WTC11 (cell line): ENCODE results near the gene FBH1. TPM values are rescaled to one million over a fixed set of nuclear protein-coding genes. Genes with fewer than 3 reads are reported as not detected.
A peak's percentile ranks its signal among the peaks of the same experiment; 100 is the strongest.

Source experiments
- ATAC-seq: fragments of 200-7000 bp; cut with Tn5 transposase; 2 replicates; pipeline ENCODE4 v1.10.0; 2021; ENCODE audit warnings: mild to moderate bottlenecking, moderate library complexity
- CTCF ChIA-PET: fragments of 300-600 bp; sonication (Branson Sonifier 250); formaldehyde crosslinking; loops from one replicate; lab custom pipeline; 2021; ENCODE audit warnings: antibody characterized with exemption; lab: Charles Lee
- POLR2A ChIA-PET: fragments of 350-600 bp; sonication (Branson Sonifier 250); formaldehyde crosslinking; loops from one replicate; lab custom pipeline; 2021; ENCODE audit warnings: antibody characterized with exemption; lab: Charles Lee
- DNase-seq: peaks from one replicate; pipeline ENCODE4 v3.0.0; 2021; ENCODE audit warnings: low spot score
- H3K27ac Mint-ChIP-seq: 2 replicates; pipeline ENCODE4 v1.8.0; 2021; ENCODE audit warnings: mixed read lengths
- H3K27me3 Mint-ChIP-seq: 2 replicates; pipeline ENCODE4 v1.8.0; 2021; ENCODE audit warnings: low read depth, mild to moderate bottlenecking, moderate library complexity, mixed read lengths
- H3K36me3 Mint-ChIP-seq: 2 replicates; pipeline ENCODE4 v1.8.0; 2021; ENCODE audit warnings: mixed read lengths
- H3K4me1 Mint-ChIP-seq: 2 replicates; pipeline ENCODE4 v1.8.0; 2022; ENCODE audit warnings: mixed read lengths
- H3K4me3 Mint-ChIP-seq: 2 replicates; pipeline ENCODE4 v1.8.0; 2021; ENCODE audit warnings: mild to moderate bottlenecking, moderate library complexity, mixed read lengths
- H3K9me3 Mint-ChIP-seq: 2 replicates; pipeline ENCODE4 v1.8.0; 2021; ENCODE audit warnings: mixed read lengths
- ATF2 ChIP-seq: sonication (generic); formaldehyde crosslinking; IDR thresholded peaks from 2 replicates; pipeline ENCODE4 v1.8.1; 2022; ENCODE audit warnings: low read depth, missing genetic modification reagents, borderline replicate concordance
- ATF6 ChIP-seq: sonication (generic); formaldehyde crosslinking; IDR thresholded peaks from 2 replicates; pipeline ENCODE4 v1.8.1; 2023; ENCODE audit warnings: mild to moderate bottlenecking, missing genetic modification reagents
- CTCF ChIP-seq: fragments of 200-600 bp; IDR thresholded peaks from 2 replicates; pipeline ENCODE4 v1.8.0; 2022; ENCODE audit warnings: antibody characterized with exemption
- E2F5 ChIP-seq: sonication (generic); formaldehyde crosslinking; IDR thresholded peaks from 2 replicates; pipeline ENCODE4 v1.8.1; 2022; ENCODE audit warnings: mild to moderate bottlenecking, moderate library complexity, missing genetic modification reagents
- ELF4 ChIP-seq: sonication (generic); formaldehyde crosslinking; IDR thresholded peaks from 2 replicates; pipeline ENCODE4 v1.8.1; 2022; ENCODE audit warnings: low read depth, mild to moderate bottlenecking, moderate library complexity, missing genetic modification reagents
- EMX1 ChIP-seq: fragments of 250-450 bp; sonication (Bioruptor Pico); IDR thresholded peaks from 2 replicates; pipeline ENCODE4 v1.8.0; 2021; ENCODE audit warnings: mild to moderate bottlenecking
- FOXJ3 ChIP-seq: sonication (generic); formaldehyde crosslinking; IDR thresholded peaks from 2 replicates; pipeline ENCODE4 v1.9.0; 2021; ENCODE audit warnings: missing genetic modification reagents, mild to moderate bottlenecking, borderline replicate concordance
- FOXP1 ChIP-seq: sonication (generic); formaldehyde crosslinking; IDR thresholded peaks from 2 replicates; pipeline ENCODE4 v1.8.0; 2022; ENCODE audit warnings: missing genetic modification reagents, mild to moderate bottlenecking, moderate library complexity, borderline replicate concordance
- GRHL2 ChIP-seq: fragments of 250-450 bp; sonication (Bioruptor Pico); IDR thresholded peaks from 2 replicates; pipeline ENCODE4 v1.8.0; 2022; ENCODE audit warnings: mild to moderate bottlenecking, moderate library complexity; ENCODE audit not compliant: insufficient replicate concordance, severe bottlenecking
- HMGA2 ChIP-seq: fragments of 250-450 bp; sonication (Bioruptor Pico); IDR thresholded peaks from 2 replicates; pipeline ENCODE4 v1.4.0; 2021; ENCODE audit warnings: mild to moderate bottlenecking, moderate library complexity
- HMGXB4 ChIP-seq: sonication (generic); formaldehyde crosslinking; IDR thresholded peaks from 2 replicates; pipeline ENCODE4 v1.8.1; 2023; ENCODE audit warnings: mild to moderate bottlenecking, moderate library complexity, missing genetic modification reagents
- JAZF1 ChIP-seq: fragments of 250-450 bp; sonication (Bioruptor Pico); IDR thresholded peaks from 2 replicates; pipeline ENCODE4 v1.9.0; 2021; ENCODE audit warnings: moderate library complexity, mild to moderate bottlenecking, inconsistent platforms
- KAT7 ChIP-seq: sonication (generic); formaldehyde crosslinking; IDR thresholded peaks from 2 replicates; pipeline ENCODE4 v1.8.1; 2023; ENCODE audit warnings: missing genetic modification reagents, mild to moderate bottlenecking, borderline replicate concordance
- NFATC4 ChIP-seq: fragments of 250-450 bp; sonication (Bioruptor Pico); IDR thresholded peaks from 2 replicates; pipeline ENCODE4 v1.9.0; 2021; ENCODE audit warnings: mild to moderate bottlenecking
- NR3C1 ChIP-seq: sonication (generic); formaldehyde crosslinking; conservative IDR thresholded peaks from 2 replicates; pipeline ENCODE4 v1.8.1; 2023; ENCODE audit warnings: low read depth, mild to moderate bottlenecking, missing genetic modification reagents
- SMAD3 ChIP-seq: sonication (generic); formaldehyde crosslinking; IDR thresholded peaks from 2 replicates; pipeline ENCODE4 v1.8.0; 2022; ENCODE audit warnings: missing genetic modification reagents, mild to moderate bottlenecking, borderline replicate concordance
- SOX15 ChIP-seq: fragments of 250-450 bp; sonication (Bioruptor Pico); IDR thresholded peaks from 2 replicates; pipeline ENCODE4 v1.9.0; 2021; ENCODE audit warnings: mild to moderate bottlenecking
- TCF7 ChIP-seq: sonication (generic); formaldehyde crosslinking; IDR thresholded peaks from 2 replicates; pipeline ENCODE4 v1.8.0; 2022; ENCODE audit warnings: mild to moderate bottlenecking, low read depth, missing genetic modification reagents, moderate library complexity
- ZBTB21 ChIP-seq: sonication (generic); formaldehyde crosslinking; IDR thresholded peaks from 2 replicates; pipeline ENCODE4 v1.8.1; 2023; ENCODE audit warnings: mild to moderate bottlenecking, missing genetic modification reagents, borderline replicate concordance
- ZNF317 ChIP-seq: sonication (generic); formaldehyde crosslinking; IDR thresholded peaks from 2 replicates; pipeline ENCODE4 v1.8.1; 2023; ENCODE audit warnings: low read depth, mild to moderate bottlenecking, moderate library complexity, missing genetic modification reagents, borderline replicate concordance
- ZNF416 ChIP-seq: fragments of 250-450 bp; sonication (Bioruptor Pico); IDR thresholded peaks from 2 replicates; pipeline ENCODE4 v1.9.0; 2021; ENCODE audit warnings: mild to moderate bottlenecking, inconsistent platforms
- ZSCAN18 ChIP-seq: fragments of 250-450 bp; sonication (Bioruptor Pico); IDR thresholded peaks from 2 replicates; pipeline ENCODE4 v2.1.2; 2022; ENCODE audit warnings: mild to moderate bottlenecking, moderate library complexity
- total RNA-seq: library from RNA; stranded (reverse); gene quantifications from 3 replicates; pipeline ENCODE4 v1.2.3, GENCODE V29; 2021

The FBH1 gene
- total RNA-seq, 1 experiment from 2014 or later: 66.8 TPM

- peaks cover 34% of the 10 kb centered on the region for H3K36me3 Mint-ChIP-seq
- H3K27ac Mint-ChIP-seq: no peak overlapping the region; the same call in 1 of the 2 replicates
- ATAC-seq (no peak), DNase-seq (no peak)
- CTCF ChIA-PET: no interaction called here
- H3K4me1 Mint-ChIP-seq: peaks cover 18% of the 10 kb centered on the region
- no peak for TF ChIP-seq HMGXB4
- TF ChIP-seq KAT7 (CRISPR knock-in tag): no peak
- no peak for TF ChIP-seq E2F5 (CRISPR knock-in tag)
- TF ChIP-seq SOX15: no peak
- TF ChIP-seq JAZF1 (CRISPR knock-in tag): no peak
- TF ChIP-seq SMAD3 (CRISPR knock-in tag): no peak
- no peak for TF ChIP-seq FOXP1 (CRISPR knock-in tag)
- no peak for TF ChIP-seq GRHL2
- TF ChIP-seq EMX1: no peak
- TF ChIP-seq ATF6 (CRISPR knock-in tag): no peak
- TF ChIP-seq TCF7 (CRISPR knock-in tag): no peak
- no peak for TF ChIP-seq NR3C1
- TF ChIP-seq ZSCAN18 (CRISPR knock-in tag): no peak
- no peak for TF ChIP-seq ZNF416
- H3K27me3 Mint-ChIP-seq: no peaks in the 10 kb centered on the region
- no peak overlapping the region for H3K4me3 Mint-ChIP-seq
- peaks cover 8% of the 10 kb centered on the region; the same call in 1 of the 2 replicates for H3K9me3 Mint-ChIP-seq
- POLR2A ChIA-PET: no interaction called here
Measured at GRCh38 chr10:5894873-5895272, 4.8 kb downstream of the FBH1 start.

- no peaks in the 10 kb centered on the region for H3K27me3 Mint-ChIP-seq
- ATAC-seq (no peak), DNase-seq (no peak)
- peaks cover 18% of the 10 kb centered on the region for H3K4me1 Mint-ChIP-seq
- ChIA-PET CTCF (no interaction called here), POLR2A (no interaction called here)
- H3K9me3 Mint-ChIP-seq: peaks cover 8% of the 10 kb centered on the region; the same call in 1 of the 2 replicates
- TF ChIP-seq FOXJ3 (CRISPR knock-in tag) (no peak), SMAD3 (CRISPR knock-in tag) (no peak), ELF4 (CRISPR knock-in tag) (no peak), NFATC4 (no peak), SOX15 (no peak), ZNF317 (CRISPR knock-in tag) (no peak), ZSCAN18 (CRISPR knock-in tag) (no peak), CTCF (no peak), ZBTB21 (CRISPR knock-in tag) (no peak), ATF2 (no peak), HMGA2 (CRISPR knock-in tag) (no peak)
- H3K4me3 Mint-ChIP-seq: no peak overlapping the region
- peaks cover 34% of the 10 kb centered on the region for H3K36me3 Mint-ChIP-seq
- 0 out of 2 replicates have a peak overlapping the region, but pooled peaks have one; percentile 28 for H3K27ac Mint-ChIP-seq
Measured at GRCh38 chr10:5895365-5895764, 5.3 kb downstream of the FBH1 start.
